Measurements from ENCODE around the gene MVD.

The MVD gene

GRCh38 chr16:88608076-88608475, 54.8 kb downstream of the MVD start:
- DNase-seq (ENCODE audit: low read depth in 3 of 3, low spot score in 1 of 3), result no peak

- no peak for DNase-seq (ENCODE audit: low read depth in 3 of 3, low spot score in 1 of 3)
Measured at GRCh38 chr16:88606148-88606757, 56.6 kb downstream of the MVD start.

- DNase-seq (ENCODE audit: low read depth in 3 of 3, low spot score in 1 of 3), result no peak
Measured at GRCh38 chr16:88605186-88606147, 57.4 kb downstream of the MVD start.

GRCh38 chr16:88602091-88602490, 60.8 kb downstream of the MVD start:
- DNase-seq (ENCODE audit: low read depth in 3 of 3, low spot score in 1 of 3), result no peak
